Adrenal gland (tissue), 5 donors: ENCODE measurements around the gene SPDYE1.
"Not testable (repeated sequence)": the region's sequence is repeated elsewhere in the genome, so short reads cannot be mapped to it uniquely, and the experiment has no call there.

ENCODE experiments used
- CTCF ChIP-seq, 6 experiments: fragments of 450-650 bp in 4 of 6; fragments of 200-600 bp in 2 of 6; sonication (generic) in 1 of 6; IDR thresholded peaks; 1 replicate in 5 of 6; 2 replicates in 1 of 6; pipeline versions ENCODE4 v1.5.1 to v1.8.0; 2016 to 2021; ENCODE audit warnings: antibody characterized with exemption in 6 of 6, mild to moderate bottlenecking in 2 of 6, moderate library complexity in 1 of 6
- POLR2A ChIP-seq, 2 donors: fragments of 450-650 bp; IDR thresholded peaks; one replicate each; pipeline ENCODE4 v1.6.1; 2017; ENCODE audit warnings: antibody characterized with exemption in 2 of 2, mild to moderate bottlenecking in 2 of 2, moderate library complexity in 1 of 2
- donor health status: DM: no; HTN: no; CAD: no.

- not testable (repeated sequence) for TF ChIP-seq CTCF, POLR2A (IDR thresholded peaks at IDR 0.05)
Observed at GRCh38 chr7:43966392-43966791, 31.3 kb upstream of the SPDYE1 start.
